SW480 (cell line): ENCODE results near the gene S100B.

Experiments used
- DNase-seq: peaks from one replicate; pipeline ENCODE4 v3.0.0-alpha.2; 2016; ENCODE audit warnings: low spot score

Gene S100B

GRCh38 chr21:46560568-46561444 lies 44.1 kb downstream of the S100B start:
- no peak for DNase-seq

- no peak for DNase-seq
These were observed 45.4 kb downstream of the S100B start for GRCh38 chr21:46559291-46559983.

- DNase-seq, result no peak
These were observed 46.9 kb downstream of the S100B start for GRCh38 chr21:46557919-46558392.

- no peak for DNase-seq
These were observed 47.4 kb downstream of the S100B start for GRCh38 chr21:46557469-46557868.

- DNase-seq, result no peak
These were observed 48.1 kb downstream of the S100B start for GRCh38 chr21:46556802-46557201.

GRCh38 chr21:46555678-46556077 lies 49.2 kb downstream of the S100B start:
- DNase-seq, result no peak

- no peak for DNase-seq
These were observed 49.7 kb downstream of the S100B start for GRCh38 chr21:46555225-46555617.

- no peak for DNase-seq
These were observed 50.3 kb downstream of the S100B start for GRCh38 chr21:46554431-46555224.

GRCh38 chr21:46553993-46554392 lies 50.9 kb downstream of the S100B start:
- no peak for DNase-seq

GRCh38 chr21:46552865-46553379 lies 52.0 kb downstream of the S100B start:
- DNase-seq, result no peak

- DNase-seq, result no peak
These were observed 52.6 kb downstream of the S100B start for GRCh38 chr21:46552274-46552673.

GRCh38 chr21:46551636-46552241 lies 53.1 kb downstream of the S100B start:
- DNase-seq, result no peak

- DNase-seq, result no peak
These were observed 54.6 kb downstream of the S100B start for GRCh38 chr21:46550116-46550941.

- no peak for DNase-seq
These were observed 55.2 kb downstream of the S100B start for GRCh38 chr21:46549650-46550049.
